Astrocyte (in vitro differentiated cells and primary cell): Measurements from ENCODE around the gene BARX1. TPM values are rescaled to one million over a fixed set of nuclear protein-coding genes. Genes with fewer than 3 reads are reported as not detected.

Experiments
- DNase-seq: peaks from one replicate; pipeline ENCODE4 v3.0.0-alpha.2; 2010; ENCODE audit warnings: low read depth
- FAIRE-seq: peaks from 2 replicates; lab custom pipeline; 2011; peaks lifted over from hg19 to GRCh38; lab: Jason Lieb, UNC
- H2AFZ ChIP-seq: 2 replicates; pipeline ENCODE4 v1.6.0; 2012; ENCODE audit warnings: low read depth, low read length, inconsistent platforms
- H3K27ac ChIP-seq: 2 replicates; pipeline ENCODE4 v1.5.1; 2011; ENCODE audit warnings: low read depth, low read length, inconsistent platforms
- H3K27me3 ChIP-seq: 2 replicates; pipeline ENCODE4 v1.6.0; 2011; ENCODE audit warnings: low read length, inconsistent platforms; ENCODE audit not compliant: insufficient read depth
- H3K36me3 ChIP-seq: 2 replicates; pipeline ENCODE4 v1.5.1; 2011; ENCODE audit warnings: low read length, inconsistent platforms; ENCODE audit not compliant: insufficient read depth
- H3K4me1 ChIP-seq: 2 replicates; pipeline ENCODE4 v1.5.1; 2011; ENCODE audit warnings: low read length, inconsistent platforms; ENCODE audit not compliant: insufficient read depth
- H3K4me2 ChIP-seq: 2 replicates; pipeline ENCODE4 v1.6.0; 2012; ENCODE audit warnings: low read length, inconsistent platforms
- H3K4me3 ChIP-seq: 2 replicates; pipeline ENCODE4 v1.5.1; 2011; ENCODE audit warnings: low read depth, mild to moderate bottlenecking, low read length, inconsistent platforms; ENCODE audit not compliant: insufficient read depth
- H3K79me2 ChIP-seq: 2 replicates; pipeline ENCODE4 v1.6.0; 2012; ENCODE audit warnings: mild to moderate bottlenecking, low read length, inconsistent platforms; ENCODE audit not compliant: insufficient read depth
- H3K9ac ChIP-seq: 2 replicates; pipeline ENCODE4 v1.6.0; 2012; ENCODE audit warnings: mild to moderate bottlenecking, low read length, inconsistent platforms
- H3K9me3 ChIP-seq: 2 replicates; pipeline ENCODE4 v1.5.1; 2012; ENCODE audit warnings: low read depth, mild to moderate bottlenecking, low read length, inconsistent platforms; ENCODE audit not compliant: insufficient read depth
- H4K20me1 ChIP-seq: 2 replicates; pipeline ENCODE4 v1.6.0; 2012; ENCODE audit warnings: low read length, inconsistent platforms; ENCODE audit not compliant: insufficient read depth
- H3K27ac Mint-ChIP-seq: one replicate; pipeline ENCODE4 v1.8.0; 2021; ENCODE audit warnings: mild to moderate bottlenecking, mixed read lengths; ENCODE audit not compliant: unreplicated experiment
- H3K27me3 Mint-ChIP-seq: one replicate; pipeline ENCODE4 v1.8.0; 2021; ENCODE audit warnings: low read depth, mixed read lengths; ENCODE audit not compliant: unreplicated experiment
- H3K36me3 Mint-ChIP-seq: one replicate; pipeline ENCODE4 v1.8.0; 2021; ENCODE audit warnings: low read depth, mixed read lengths; ENCODE audit not compliant: unreplicated experiment
- H3K4me1 Mint-ChIP-seq: one replicate; pipeline ENCODE4 v1.8.0; 2021; ENCODE audit warnings: low read depth, mixed read lengths; ENCODE audit not compliant: unreplicated experiment
- H3K4me3 Mint-ChIP-seq: one replicate; pipeline ENCODE4 v1.8.0; 2021; ENCODE audit warnings: mild to moderate bottlenecking, moderate library complexity, mixed read lengths; ENCODE audit not compliant: unreplicated experiment
- H3K9me3 Mint-ChIP-seq: one replicate; pipeline ENCODE4 v1.8.0; 2021; ENCODE audit warnings: mild to moderate bottlenecking, mixed read lengths; ENCODE audit not compliant: unreplicated experiment
- EZH2 ChIP-seq: IDR thresholded peaks from 2 replicates; pipeline ENCODE4 v1.6.1; 2012; ENCODE audit warnings: mild to moderate bottlenecking, low read length, inconsistent platforms; ENCODE audit not compliant: insufficient read depth
- total RNA-seq: library from RNA; stranded (reverse); gene quantifications from 2 replicates; pipeline ENCODE4 v1.2.1, GENCODE V29; 2021
- TF ChIP-seq, protein P1 (sequence below): IDR thresholded peaks from 2 replicates; pipeline ENCODE4 v1.5.1; 2011; ENCODE audit warnings: low read depth, mild to moderate bottlenecking, inconsistent platforms, low read length, moderate library complexity; ENCODE audit not compliant: insufficient read depth

BARX1 gene
- total RNA-seq, 1 donor from 2014 or later = 0.73 TPM

DNA sequence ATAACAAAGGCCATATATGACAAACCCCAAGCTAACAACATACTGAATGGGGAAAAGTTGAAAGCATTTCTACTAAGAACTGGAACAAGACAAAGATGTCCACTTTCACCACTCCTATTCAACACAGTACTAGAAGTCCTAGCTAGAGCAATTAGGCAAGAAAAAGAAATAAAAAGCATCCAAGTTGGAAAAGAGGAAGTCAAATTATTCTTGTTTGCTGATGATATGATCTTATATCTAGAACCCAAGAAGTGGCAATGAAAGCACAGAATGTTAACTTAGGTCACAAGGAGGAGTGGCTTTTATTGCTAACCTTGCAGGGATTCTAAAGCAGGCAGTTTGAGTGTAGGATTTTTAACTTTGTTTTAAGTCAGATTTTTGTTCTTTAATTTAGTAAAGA is 35.3 kb upstream of the BARX1 start:
- H3K9me3 Mint-ChIP-seq = peaks cover 22% of the 10 kb centered on the region
- H3K9me3 ChIP-seq = no peaks in the 10 kb centered on the region
- no peaks in the 10 kb centered on the region for H3K36me3 Mint-ChIP-seq
- no peak overlapping the region for H3K9ac ChIP-seq
- no peaks in the 10 kb centered on the region for H4K20me1 ChIP-seq
- no peak overlapping the region for H3K4me3 ChIP-seq
- no peak overlapping the region for H3K27ac ChIP-seq
- no peak overlapping the region for H3K4me2 ChIP-seq
- FAIRE-seq = no peak
- H3K27ac Mint-ChIP-seq = no peak overlapping the region
- TF ChIP-seq, protein P1, sequence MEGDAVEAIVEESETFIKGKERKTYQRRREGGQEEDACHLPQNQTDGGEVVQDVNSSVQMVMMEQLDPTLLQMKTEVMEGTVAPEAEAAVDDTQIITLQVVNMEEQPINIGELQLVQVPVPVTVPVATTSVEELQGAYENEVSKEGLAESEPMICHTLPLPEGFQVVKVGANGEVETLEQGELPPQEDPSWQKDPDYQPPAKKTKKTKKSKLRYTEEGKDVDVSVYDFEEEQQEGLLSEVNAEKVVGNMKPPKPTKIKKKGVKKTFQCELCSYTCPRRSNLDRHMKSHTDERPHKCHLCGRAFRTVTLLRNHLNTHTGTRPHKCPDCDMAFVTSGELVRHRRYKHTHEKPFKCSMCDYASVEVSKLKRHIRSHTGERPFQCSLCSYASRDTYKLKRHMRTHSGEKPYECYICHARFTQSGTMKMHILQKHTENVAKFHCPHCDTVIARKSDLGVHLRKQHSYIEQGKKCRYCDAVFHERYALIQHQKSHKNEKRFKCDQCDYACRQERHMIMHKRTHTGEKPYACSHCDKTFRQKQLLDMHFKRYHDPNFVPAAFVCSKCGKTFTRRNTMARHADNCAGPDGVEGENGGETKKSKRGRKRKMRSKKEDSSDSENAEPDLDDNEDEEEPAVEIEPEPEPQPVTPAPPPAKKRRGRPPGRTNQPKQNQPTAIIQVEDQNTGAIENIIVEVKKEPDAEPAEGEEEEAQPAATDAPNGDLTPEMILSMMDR = no peak
- TF ChIP-seq EZH2 = no peak
- DNase-seq = no peak
- H3K79me2 ChIP-seq = no peaks in the 10 kb centered on the region
- H3K4me1 Mint-ChIP-seq = no peaks in the 10 kb centered on the region
- H3K27me3 ChIP-seq = no peaks in the 10 kb centered on the region
- no peaks in the 10 kb centered on the region for H3K4me1 ChIP-seq
- no peak overlapping the region for H2AFZ ChIP-seq
- no peaks in the 10 kb centered on the region for H3K36me3 ChIP-seq
- no peak overlapping the region for H3K4me3 Mint-ChIP-seq
- H3K27me3 Mint-ChIP-seq = peaks cover 10% of the 10 kb centered on the region

DNA sequence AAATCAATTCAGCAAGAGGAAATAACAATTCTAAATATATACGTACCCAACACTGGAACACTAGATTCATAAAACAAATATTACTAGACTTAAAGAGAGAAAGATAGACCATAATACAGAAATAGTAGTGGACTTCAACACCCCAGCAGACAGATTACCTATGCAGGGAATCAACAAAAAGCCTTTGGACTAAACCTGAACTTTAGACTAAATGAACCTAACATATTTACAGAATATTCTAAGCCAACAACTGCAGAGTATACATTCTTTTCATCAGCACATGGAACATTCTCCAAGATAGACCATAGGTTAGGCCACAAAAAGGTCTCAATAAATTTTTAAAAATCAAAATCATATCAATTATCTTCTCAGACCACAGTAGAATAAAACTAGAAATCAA is 32.9 kb upstream of the BARX1 start:
- Mint-ChIP-seq H3K36me3 (no peaks in the 10 kb centered on the region), H3K4me1 (no peaks in the 10 kb centered on the region), H3K27ac (no peak overlapping the region), H3K9me3 (peaks cover 22% of the 10 kb centered on the region), H3K4me3 (no peak overlapping the region), H3K27me3 (no peaks in the 10 kb centered on the region)
- H2AFZ ChIP-seq = no peak overlapping the region
- H3K4me2 ChIP-seq = no peak overlapping the region
- no peaks in the 10 kb centered on the region for H3K9me3 ChIP-seq
- no peaks in the 10 kb centered on the region for H4K20me1 ChIP-seq
- no peak overlapping the region for H3K9ac ChIP-seq
- H3K4me1 ChIP-seq = no peaks in the 10 kb centered on the region
- no peaks in the 10 kb centered on the region for H3K36me3 ChIP-seq
- H3K4me3 ChIP-seq = no peak overlapping the region
- FAIRE-seq (no peak), DNase-seq (no peak)
- no peaks in the 10 kb centered on the region for H3K27me3 ChIP-seq
- no peaks in the 10 kb centered on the region for H3K79me2 ChIP-seq
- no peak for TF ChIP-seq EZH2
- TF ChIP-seq, protein P1 = no peak
- no peak overlapping the region for H3K27ac ChIP-seq

DNA sequence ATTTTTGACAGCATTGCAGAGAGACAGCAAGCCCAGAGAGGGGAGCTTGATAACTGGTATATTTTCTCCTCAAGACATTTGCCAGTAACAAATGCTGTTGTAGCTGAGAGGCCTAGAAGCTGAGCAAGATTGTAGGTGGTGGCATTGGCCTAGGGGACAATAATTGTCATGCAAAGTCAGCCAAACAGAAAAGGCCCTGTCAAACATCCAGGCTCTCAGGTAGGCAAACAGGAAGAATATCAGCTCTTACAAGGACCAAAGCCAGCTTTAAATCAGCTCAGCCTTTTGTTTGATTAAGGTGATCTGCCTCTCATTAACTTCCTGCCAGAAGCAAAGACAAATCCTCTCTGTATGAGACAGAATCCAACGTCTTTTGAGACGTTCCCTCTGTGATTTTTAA is 29.7 kb upstream of the BARX1 start:
- Histone ChIP-seq H3K27me3 (peaks cover 2% of the 10 kb centered on the region), H3K4me1 (no peaks in the 10 kb centered on the region), H3K4me2 (no peak overlapping the region), H3K4me3 (no peak overlapping the region), H3K9me3 (no peaks in the 10 kb centered on the region), H3K36me3 (no peaks in the 10 kb centered on the region), H3K9ac (no peak overlapping the region), H3K79me2 (no peaks in the 10 kb centered on the region), H2AFZ (no peak overlapping the region), H3K27ac (no peak overlapping the region), H4K20me1 (no peaks in the 10 kb centered on the region)
- no peak overlapping the region for H3K4me3 Mint-ChIP-seq
- H3K27ac Mint-ChIP-seq = no peak overlapping the region
- FAIRE-seq (no peak), DNase-seq (no peak)
- peaks cover 9% of the 10 kb centered on the region for H3K27me3 Mint-ChIP-seq
- H3K4me1 Mint-ChIP-seq = no peaks in the 10 kb centered on the region
- H3K9me3 Mint-ChIP-seq = peaks cover 19% of the 10 kb centered on the region
- H3K36me3 Mint-ChIP-seq = no peaks in the 10 kb centered on the region
- TF ChIP-seq EZH2 = no peak
- TF ChIP-seq, protein P1 = no peak
